Dermis microvascular lymphatic vessel endothelial cell (primary cell): Measurements from ENCODE around the gene ARL8A. TPM values are rescaled to one million over a fixed set of nuclear protein-coding genes. Genes with fewer than 3 reads are reported as not detected.

ENCODE experiments used
- total RNA-seq: library from RNA; depleted of rRNA; stranded (reverse); fragments of >200 nt; gene quantifications from 2 replicates; pipeline ENCODE4 v1.2.1, GENCODE V29; 2014

ARL8A gene
- total RNA-seq, 1 donor from 2014 or later: 16.8 TPM

Other genes starting within 250 kb of the ARL8A start
- under 0.01 TPM in 1 of 2 replicates, not detected in the other for gene LMOD1, start 198.2 kb downstream of the ARL8A start, total RNA-seq
- 43.5 and 57.9 TPM in 2 replicates for gene TIMM17A, start 189.2 kb downstream of the ARL8A start, total RNA-seq
- gene RNPEP, start 162.1 kb downstream of the ARL8A start, total RNA-seq: 37.7 and 41.8 TPM in 2 replicates
- under 0.01 and 0.13 TPM in 2 replicates for gene ELF3, start 134.2 kb downstream of the ARL8A start, total RNA-seq
- gene GPR37L1, start 21.8 kb downstream of the ARL8A start, total RNA-seq: not detected in 2 replicates
- 0.13 TPM in 2 replicates for gene PTPN7, start 15.9 kb upstream of the ARL8A start, total RNA-seq
- not detected in 2 replicates for gene LGR6, start 49.1 kb upstream of the ARL8A start, total RNA-seq
- gene UBE2T, start 197.2 kb upstream of the ARL8A start, total RNA-seq: 9.0 and 23.9 TPM in 2 replicates
- gene PPP1R12B, start 204.0 kb upstream of the ARL8A start, total RNA-seq: 2.4 and 8.7 TPM in 2 replicates